Suppressor macrophage treated with lipopolysaccharide for 4 hours (primary cell): ENCODE data around the gene NHERF1.

Source experiments
- DNase-seq: peaks from one replicate; pipeline ENCODE4 v3.0.0-alpha.2; 2020

Gene NHERF1

DNA sequence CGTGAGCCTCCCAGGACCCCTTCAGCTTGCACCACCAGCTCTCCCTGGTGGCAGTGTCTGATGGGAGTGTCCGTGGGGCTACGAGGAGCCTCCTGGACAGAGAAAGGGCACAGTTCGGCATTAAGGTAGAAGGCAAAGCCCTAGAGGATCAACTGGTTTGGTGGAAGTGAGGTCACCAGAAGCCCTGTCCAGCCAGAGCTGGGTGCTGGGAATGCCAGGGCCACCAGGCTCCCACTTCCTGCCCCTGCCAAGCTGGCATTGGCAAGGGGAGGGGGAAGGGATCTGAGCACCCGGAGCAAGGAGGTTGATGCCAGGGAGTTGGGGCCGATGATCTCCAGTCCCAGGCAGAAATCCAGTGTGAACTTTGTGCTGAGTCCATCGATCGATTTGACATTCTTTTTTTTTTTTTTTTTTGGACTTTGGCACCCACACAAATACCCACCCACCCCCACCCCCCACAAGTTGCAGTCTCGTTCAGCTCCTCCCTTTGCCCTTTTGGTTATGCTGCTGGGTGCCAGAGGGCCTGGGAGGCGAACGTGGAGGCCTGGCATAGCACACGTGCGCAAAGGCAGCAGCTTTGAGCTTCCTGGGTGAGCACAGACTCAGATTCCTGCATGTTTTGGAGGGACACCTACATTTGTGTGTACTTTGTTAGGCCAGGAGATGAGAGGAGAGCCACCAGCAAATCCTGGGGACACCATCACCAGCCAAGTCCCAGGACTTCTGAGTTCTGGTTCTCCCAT lies 2.1 kb downstream of the NHERF1 start:
- no peak for DNase-seq

DNA sequence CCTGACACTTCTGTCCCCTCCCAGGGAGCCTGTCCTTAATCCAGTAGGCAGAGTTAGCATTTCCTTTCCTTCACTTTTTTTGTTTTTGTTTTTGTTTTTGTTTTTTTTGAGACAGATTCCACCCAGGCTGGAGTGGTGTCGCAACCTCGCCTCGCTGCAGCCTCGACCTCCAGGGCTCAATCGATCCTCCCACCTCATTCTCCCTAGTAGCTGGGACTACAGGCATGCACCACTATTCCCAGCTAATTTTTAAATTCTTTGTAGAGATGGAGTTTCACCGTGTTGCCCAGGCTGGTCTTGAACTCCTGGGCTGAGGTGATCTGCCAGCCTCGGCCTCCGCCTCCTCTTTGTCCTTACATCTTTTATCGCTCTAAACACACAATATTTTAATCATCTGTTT lies 4.0 kb downstream of the NHERF1 start:
- no peak for DNase-seq

DNA sequence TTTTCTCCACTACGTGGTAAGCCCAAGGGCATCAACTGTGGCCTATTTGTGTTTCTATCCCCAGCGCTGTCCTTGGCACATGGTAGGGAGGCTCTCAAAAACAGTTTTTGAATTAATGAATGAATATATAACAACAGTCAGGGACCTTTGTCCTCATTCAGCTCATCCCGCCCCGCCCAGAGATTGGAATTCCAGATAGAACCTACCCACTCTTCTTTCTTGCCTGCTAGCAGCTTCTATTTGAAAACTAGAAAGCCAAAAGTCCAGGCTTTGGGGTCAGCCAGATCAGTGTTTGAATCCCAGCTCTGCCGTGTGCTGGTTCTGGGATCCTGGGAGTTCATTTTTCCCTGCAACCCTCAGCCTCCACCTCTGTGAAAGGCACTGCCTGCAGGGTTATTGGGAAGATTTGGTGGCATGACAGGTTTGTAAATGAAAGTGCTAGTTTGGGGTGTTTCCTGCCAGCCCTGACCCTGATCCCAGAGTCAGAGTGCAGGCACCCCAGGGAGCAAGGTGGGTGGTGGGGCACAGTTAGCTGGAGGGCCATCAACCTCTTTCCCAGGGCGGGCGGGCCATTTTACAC lies 4.5 kb downstream of the NHERF1 start:
- no peak for DNase-seq

DNA sequence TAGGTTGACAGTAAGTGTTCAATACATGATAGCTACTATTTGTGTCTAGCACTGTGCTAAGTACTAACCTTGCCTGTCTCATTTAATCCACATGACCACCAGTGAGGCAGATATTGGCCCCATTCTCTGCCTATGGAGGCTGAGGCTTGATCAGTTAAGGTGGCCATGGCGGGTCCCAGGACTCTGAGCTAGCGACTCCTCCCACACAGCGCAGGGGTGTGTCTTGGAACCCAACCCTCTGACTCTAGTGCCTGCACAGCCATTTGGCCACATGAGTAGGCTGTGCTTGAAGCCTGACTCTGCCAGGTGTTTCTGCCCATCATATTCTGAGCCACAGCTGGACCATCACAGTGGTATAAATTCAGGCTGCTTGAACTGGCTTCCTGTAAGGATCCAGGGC lies 6.4 kb downstream of the NHERF1 start:
- no peak for DNase-seq

DNA sequence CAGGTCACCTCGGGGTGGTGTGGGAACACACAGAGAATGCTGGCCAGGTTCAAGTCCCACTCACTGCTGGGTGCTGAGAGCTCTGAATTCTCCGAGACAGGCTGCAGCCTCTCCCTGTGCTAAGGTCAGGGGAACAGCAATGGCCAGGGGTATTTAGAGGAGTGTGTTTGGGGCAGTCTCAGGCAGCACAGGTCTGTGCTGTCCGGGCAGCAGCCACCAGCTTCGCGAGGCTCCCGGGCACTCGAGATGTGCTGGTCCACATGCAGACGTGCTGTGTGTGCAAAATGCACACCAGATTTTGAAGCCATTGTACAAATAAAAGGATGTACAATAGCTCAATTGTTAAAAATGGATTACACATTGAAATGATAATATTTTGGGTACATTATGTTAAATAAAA lies 7.1 kb downstream of the NHERF1 start:
- DNase-seq: no peak

DNA sequence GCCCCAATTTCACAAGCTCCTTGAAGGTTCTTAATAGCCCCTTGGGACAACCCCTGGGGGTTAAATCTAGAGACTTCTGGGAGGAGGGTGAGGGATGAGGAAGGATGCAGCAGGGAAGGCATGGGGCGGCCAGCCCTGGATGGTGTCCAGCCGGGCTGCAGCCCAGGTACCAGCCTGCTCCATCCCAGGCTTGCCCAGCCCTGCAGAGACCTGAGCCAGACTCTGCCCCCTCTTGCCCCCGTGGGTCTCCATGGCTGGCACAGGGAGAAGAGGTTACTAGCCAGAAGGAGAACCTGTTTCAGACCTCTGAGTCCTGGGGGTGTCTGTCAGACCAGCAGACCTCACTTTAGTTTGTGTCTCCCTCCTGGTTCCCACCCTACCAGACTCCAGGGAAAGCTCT lies 8.5 kb downstream of the NHERF1 start:
- no peak for DNase-seq

DNA sequence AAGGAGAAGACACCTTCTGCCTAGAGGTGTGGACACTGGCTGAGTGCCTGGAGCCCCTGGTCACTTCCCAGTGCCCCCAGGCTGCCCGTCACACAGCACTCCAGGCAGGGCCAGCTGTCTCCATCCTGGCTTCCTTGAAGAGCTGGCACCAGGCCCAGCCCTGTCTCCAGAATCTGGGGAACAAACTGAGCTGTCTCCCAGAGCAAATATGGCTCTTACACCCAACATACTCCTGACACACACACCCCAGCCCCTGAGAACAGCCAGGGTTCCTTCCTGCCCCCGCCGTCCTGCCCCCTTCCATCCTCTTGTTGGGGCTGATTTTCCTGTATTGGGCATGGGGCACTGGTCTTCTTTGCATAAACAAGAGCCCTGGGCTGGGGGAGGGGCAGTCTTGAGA lies 9.1 kb downstream of the NHERF1 start:
- DNase-seq: no peak

DNA sequence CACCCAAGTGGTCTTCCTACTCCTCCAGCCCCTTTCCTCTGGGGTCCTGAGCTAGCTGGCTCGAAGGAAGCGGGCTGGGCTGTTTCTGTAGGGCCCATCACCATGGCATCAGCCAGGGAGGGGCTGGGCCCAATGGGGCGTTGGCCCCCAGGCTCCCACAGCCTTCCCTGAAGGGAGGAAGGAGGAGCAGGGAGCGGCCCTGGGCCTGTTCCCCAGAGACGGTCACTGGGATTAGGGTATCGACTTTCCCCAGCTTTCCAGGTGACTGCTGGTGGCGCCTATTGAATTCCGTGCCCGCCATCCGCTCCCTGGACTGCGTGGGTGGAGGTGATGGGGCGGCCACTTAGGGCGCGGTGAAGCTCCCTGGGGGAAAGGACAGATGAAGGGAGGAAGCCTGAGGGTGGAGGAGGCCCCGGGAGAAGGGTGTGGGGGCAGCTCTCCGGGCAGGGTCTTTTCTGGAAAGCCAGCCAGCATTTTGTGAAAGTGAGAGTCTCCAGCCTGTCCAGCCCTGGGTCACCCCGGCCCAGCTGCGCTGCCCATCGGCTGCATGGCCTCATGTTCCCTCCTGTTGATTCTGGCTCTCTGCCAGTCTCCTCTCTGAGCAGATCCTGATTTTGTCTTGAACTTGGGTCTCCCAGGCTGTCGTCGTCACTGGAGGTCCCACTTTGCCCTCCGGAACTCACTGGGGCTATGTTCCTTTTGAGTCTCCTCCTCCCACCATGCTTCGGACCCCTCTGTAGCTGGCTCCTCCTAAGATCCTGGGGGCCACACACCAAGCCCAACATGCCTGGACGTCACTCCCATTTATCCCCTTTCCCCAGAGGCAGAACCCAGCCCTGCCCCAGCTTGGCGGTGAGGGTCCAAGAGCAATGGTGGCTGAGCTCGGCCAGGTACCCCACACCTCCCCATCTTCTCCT lies 9.8 kb downstream of the NHERF1 start:
- no peak for DNase-seq

DNA sequence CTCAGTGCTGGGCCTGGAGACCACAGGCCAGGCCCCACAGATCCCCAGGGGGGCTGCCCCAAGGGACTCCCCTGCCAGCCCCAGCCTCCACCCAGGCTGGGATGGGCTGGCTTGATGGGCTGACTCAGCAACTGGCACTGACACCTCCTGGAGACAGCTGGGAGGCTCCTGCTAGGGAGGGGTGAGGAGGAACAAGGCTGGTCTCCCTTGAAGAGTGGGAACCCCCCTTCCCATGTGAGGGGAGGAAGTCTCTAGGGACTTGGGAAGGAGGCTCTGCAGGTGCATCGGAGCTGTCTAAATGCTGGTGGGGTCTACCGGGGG lies 10.4 kb downstream of the NHERF1 start:
- no peak for DNase-seq

DNA sequence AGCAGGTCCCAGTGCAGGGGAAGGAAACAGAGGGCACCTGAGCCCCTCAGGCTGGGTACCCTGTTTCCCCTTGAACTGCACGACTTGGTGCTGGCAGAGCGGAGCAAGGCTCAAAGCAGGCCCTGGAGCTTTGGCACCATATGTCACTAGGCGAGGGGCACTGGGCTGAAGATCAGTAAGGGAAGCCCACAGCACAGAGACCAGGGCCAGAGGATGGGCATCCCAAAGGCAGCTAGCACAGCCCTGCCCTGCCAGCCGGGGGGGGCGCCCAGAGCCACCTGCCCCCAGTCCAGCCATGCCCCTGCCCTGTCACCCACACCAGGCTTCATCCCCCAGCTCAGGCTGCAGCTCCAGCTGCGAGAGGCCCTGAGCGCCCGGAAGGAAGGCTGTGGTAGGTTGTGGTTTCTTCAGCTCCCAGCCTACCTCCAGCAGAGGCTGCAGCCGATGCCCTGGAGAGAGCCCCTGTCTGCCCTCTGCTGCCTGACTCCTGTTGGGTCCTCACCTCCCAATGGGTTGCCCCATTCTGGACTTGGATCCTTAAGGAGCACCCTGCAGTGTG lies 10.9 kb downstream of the NHERF1 start:
- DNase-seq: no peak

DNA sequence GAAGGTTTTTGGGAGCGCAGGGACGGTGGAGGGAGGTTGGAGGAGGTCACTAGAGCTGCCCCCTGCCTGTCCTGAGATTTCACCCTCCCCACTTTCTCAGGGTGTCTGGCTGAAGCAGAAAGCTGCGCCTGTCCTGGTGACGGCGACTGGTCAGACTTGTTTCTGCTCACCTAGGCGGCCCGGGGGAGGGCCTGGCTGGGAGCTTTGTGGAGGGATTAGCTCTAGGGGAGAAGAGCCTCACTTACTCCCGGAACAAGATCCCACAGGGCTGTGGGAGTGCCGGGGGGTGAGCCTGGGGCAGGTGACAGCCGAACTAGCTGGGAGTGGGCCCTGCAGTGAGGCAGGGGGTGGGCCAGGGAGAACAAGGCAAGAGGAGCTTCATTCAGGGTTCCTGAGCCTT lies 11.5 kb downstream of the NHERF1 start:
- DNase-seq: no peak

DNA sequence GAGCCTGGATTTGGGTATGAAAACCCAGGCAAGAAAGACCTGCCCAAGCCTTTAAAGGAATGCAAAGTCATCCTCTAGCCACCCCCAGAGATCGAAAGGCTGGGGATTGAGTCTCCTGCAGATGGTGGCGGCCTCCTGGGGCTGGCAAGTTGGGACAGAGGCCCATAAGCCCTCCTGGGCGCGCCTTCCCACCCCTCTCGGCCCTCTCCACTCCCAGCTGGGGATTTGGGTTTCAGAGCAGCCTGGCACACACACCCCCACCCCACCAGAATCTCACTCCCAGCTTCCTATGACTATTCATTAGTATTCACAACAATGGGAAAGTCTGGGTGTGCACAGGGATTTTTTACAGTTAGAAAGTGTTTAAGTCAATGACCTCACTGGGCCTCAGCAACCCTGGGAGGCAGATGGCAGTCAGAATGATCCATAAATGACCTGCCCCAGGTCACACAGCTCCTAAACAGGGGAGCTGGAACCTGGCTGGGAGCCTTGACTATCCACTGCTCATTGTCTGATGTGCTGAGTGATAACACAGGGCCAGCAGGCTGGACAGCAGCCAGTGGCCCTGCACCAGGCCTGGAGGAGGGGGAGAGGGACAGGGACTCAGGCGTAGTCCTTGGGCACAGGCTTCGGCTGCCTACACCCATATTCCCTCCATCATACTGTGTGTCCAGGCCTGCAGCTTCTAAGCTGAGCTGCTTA lies 12.1 kb downstream of the NHERF1 start:
- DNase-seq: no peak

DNA sequence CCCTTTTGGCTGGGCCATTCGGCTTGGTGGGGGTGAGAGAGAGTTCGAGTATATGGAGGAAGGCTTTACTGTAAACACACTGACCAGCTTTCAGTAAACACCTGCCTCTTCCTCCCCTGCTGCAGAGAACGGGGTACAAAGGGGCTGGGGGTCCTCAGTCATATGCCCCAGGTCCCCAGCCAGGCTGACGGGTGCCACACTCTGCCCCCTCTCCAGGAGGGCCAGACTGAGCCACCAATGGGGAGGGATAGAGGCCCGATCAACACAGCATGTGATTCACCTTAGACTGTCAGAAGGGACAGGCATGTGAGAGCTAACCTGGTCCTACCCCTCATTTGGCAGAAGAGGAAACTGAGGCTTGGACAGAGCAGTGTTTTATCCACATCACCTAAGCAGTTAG lies 13.0 kb downstream of the NHERF1 start:
- DNase-seq: no peak

DNA sequence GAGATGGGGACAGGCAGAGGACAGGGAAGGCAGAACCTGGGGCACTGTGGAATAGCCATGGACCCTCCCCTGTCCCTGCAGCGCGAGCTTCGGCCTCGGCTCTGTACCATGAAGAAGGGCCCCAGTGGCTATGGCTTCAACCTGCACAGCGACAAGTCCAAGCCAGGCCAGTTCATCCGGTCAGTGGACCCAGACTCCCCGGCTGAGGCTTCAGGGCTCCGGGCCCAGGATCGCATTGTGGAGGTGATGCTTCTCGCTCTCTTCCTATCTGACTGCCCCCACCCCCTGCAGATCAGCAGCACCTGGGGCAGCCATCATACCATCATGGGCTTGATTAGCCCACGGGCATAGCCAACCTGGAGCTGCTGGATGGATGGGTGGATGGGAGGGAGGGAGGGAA lies 13.5 kb downstream of the NHERF1 start:
- no peak for DNase-seq

DNA sequence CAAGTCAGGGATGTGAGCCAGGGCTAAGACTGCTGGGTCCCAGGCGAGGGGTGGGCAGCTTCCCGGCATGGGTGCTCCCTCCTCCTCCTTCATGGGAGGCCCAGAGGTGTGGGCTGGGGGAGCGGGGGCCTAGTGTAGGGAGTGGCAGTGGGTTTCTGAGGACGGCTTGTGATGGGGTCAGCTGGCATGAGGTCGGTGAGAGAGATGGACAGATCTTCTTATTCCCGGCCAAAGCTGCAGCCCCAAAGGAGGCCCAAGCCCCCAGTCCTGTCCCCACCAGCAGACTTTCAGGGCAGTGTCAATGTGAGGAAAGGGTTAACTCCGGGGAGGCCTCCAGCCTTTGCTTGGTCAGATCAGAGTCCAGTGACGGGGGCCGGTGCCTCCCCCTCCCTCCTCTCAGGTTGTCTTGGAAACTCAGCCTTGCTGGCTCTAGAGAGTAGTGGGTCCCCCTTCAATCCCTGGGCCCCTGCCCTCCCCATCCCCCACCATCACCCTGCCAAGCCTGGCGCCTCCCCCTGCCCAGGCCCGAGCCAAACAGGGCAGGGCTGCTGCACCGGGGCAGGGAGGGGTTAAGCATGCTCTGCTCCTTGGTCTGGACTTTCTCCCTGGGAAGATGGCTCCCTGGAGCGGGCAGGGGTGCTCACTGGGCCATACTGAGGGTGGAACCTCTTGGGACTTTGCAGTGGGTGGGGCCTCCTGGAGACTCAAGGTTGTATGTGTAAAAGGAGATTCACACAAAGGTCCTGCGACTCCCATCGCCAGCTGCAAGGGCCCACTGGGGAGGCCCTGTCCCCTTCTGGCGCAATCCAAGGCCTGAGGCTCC lies 15.3 kb downstream of the NHERF1 start:
- DNase-seq: no peak

DNA sequence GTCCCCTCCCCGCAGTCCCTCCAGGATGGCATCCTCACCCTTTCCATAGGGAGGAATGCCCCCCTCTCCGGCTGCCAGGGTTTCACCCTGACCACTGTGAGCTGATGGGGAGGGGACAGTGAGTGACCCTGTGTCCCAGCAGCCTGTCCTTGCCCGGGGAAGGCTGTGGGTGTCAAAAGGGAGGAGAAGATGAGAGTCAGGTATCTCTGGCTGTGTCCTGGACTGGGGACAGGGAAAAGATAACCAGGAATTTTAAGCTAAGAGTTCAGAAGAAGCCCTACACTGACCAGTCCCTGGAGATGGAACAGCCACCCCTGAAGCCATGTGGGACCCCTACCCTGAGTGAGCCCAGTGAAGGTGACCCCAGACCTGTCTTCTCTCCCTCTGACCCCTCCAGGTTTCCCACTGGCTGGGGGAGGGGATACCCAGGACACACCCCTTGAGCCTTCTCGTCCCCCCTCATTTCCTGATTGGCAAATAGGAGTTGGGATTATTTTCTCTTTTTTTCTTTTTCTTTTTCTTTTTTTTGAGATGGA lies 16.4 kb downstream of the NHERF1 start:
- no peak for DNase-seq

DNA sequence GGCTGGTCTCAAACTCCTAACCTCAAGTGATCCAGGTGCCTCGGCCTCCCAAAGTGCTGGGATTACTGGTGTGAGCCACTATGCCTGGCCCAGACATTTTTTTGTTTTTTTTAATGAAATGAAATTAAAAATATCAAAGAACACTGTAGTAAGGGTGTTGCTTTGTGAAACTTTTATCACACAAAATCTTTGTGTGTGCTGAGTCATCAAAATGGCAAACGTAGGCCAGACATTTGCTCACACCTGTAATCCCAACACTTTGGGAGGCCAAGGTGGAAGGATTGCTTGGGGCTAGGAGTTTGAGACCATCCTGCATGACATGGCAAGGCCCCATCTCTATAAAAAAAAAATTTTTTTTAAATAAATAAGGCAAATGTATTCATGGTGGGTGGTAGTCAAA lies 18.0 kb downstream of the NHERF1 start:
- DNase-seq: no peak

DNA sequence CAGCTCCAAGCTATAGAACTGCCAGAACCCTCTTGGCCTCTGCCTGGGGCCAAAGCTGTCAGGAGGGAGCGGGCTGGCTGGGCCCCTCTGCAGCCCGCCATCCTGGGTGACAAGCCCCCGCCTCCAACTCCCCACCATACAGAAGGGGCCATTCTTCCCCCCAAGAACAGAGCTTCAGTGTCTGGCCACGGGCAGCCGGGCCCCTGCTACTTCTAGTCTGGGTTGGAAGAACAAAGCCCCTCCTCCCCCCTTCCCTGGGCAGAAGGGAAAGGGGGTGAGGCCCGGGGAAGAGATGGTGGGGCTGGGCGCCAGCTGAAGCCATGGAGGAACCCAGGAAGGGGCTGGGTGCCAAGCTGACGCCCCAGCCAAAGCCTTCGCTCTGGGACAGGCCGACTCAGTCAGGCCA lies 18.7 kb downstream of the NHERF1 start:
- DNase-seq: no peak

DNA sequence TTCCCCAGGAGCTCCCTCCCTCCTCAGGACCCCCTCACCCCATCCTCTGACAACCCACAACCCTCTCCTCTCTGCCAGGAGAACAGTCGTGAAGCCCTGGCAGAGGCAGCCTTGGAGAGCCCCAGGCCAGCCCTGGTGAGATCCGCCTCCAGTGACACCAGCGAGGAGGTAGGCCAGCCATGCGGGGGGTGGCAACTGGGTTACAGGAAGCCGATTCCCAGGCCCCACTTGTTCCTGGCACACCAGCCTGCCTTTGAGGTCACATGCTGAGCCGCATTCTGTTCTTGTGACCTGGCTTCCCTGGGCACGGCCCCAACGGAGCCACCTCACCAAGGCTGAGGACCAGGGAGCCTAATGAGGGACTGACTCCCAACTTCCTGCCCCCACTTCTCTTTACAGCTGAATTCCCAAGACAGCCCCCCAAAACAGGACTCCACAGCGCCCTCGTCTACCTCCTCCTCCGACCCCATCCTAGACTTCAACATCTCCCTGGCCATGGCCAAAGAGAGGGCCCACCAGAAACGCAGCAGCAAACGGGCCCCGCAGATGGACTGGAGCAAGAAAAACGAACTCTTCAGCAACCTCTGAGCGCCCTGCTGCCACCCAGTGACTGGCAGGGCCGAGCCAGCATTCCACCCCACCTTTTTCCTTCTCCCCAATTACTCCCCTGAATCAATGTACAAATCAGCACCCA lies 19.8 kb downstream of the NHERF1 start:
- DNase-seq: no peak

DNA sequence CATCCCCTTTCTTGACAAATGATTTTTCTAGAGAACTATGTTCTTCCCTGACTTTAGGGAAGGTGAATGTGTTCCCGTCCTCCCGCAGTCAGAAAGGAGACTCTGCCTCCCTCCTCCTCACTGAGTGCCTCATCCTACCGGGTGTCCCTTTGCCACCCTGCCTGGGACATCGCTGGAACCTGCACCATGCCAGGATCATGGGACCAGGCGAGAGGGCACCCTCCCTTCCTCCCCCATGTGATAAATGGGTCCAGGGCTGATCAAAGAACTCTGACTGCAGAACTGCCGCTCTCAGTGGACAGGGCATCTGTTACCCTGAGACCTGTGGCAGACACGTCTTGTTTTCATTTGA lies 20.3 kb downstream of the NHERF1 start:
- DNase-seq: no peak

DNA sequence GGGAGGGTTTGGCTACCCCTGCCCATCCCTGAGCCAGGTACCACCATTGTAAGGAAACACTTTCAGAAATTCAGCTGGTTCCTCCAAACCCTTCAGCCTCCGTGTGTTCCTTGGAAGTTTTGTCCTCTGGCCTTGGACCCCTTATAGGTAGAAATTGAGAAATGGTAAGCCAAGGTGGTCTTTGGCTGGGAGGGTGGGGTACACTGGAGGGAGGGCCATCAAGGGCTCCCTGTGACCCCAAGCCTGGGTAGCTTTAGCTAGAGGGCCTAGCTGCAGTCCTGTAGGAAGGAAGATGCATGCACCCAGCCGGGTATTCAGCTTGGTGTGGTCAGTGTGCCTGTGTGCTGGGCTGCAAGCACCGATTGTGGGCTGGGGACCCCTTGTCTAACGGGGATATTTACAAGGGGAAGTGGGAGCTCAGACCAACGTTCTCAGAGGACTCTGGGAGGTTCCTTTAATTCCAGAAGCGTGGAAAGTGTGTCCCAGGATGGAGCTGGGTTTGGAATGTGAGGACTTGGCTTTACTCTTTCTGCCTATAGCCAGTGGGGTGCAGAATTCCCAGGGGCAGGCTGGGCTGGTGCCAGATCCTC lies 20.9 kb downstream of the NHERF1 start:
- DNase-seq: no peak
